IMR-90 (cell line): ENCODE results near the gene VPS8. TPM values are rescaled to one million over a fixed set of nuclear protein-coding genes. Genes with fewer than 3 reads are reported as not detected.
A peak's percentile ranks its signal among the peaks of the same experiment; 100 is the strongest.

Source experiments
- ATAC-seq: fragments of 200-7000 bp; cut with Tn5 transposase; 2 replicates; pipeline ENCODE4 v1.9.1; 2020; ENCODE audit warnings: low read depth, mild to moderate bottlenecking, moderate library complexity
- BruUV-seq: library from RNA; stranded (reverse); fragments of 400-500 nt; replicated peaks from 2 replicates; lab custom pipeline; 2021; lab: Mats Ljungman, UMichigan
- CTCF ChIA-PET: fragments of 300-600 bp; formaldehyde crosslinking; extraction: SDS; loops from one replicate; lab custom pipeline; 2021; ENCODE audit warnings: antibody characterized with exemption; lab: Yijun Ruan, JAX
- POLR2A ChIA-PET: fragments of 300-600 bp; sonication (Branson Sonifier 250); formaldehyde crosslinking; loops from one replicate; lab custom pipeline; 2022; ENCODE audit warnings: antibody characterized with exemption; ENCODE audit not compliant: unreplicated experiment; lab: Charles Lee
- DNase-seq: peaks from one replicate; pipeline ENCODE4 v3.0.0; 2013
- H2AFZ ChIP-seq: replicated peaks from 2 replicates; pipeline ENCODE3; 2013; ENCODE audit warnings: low read length, mild to moderate bottlenecking; ENCODE audit not compliant: poor library complexity
- H2AK5ac ChIP-seq: 2 replicates; pipeline ENCODE4 v1.6.1; 2013; ENCODE audit warnings: low read depth, low read length, inconsistent platforms
- H2AK9ac ChIP-seq: replicated peaks from 2 replicates; pipeline ENCODE3; 2013; ENCODE audit warnings: mild to moderate bottlenecking, low read depth, low read length, moderate library complexity; ENCODE audit not compliant: poor library complexity
- H2BK120ac ChIP-seq: 2 replicates; pipeline ENCODE4 v1.6.1; 2013; ENCODE audit warnings: low read depth, low read length, inconsistent platforms
- H2BK15ac ChIP-seq: 3 replicates; pipeline ENCODE4 v1.6.1; 2013; ENCODE audit warnings: low read depth, low read length, inconsistent platforms
- H2BK20ac ChIP-seq: 2 replicates; pipeline ENCODE4 v1.6.1; 2013; ENCODE audit warnings: low read depth, mild to moderate bottlenecking, inconsistent platforms, low read length, moderate library complexity
- H2BK5ac ChIP-seq: 2 replicates; pipeline ENCODE4 v1.6.1; 2013; ENCODE audit warnings: mild to moderate bottlenecking, low read depth, low read length, inconsistent platforms; ENCODE audit not compliant: poor library complexity, severe bottlenecking
- H3K14ac ChIP-seq: replicated peaks from 2 replicates; pipeline ENCODE4 v1.6.1; 2013; ENCODE audit warnings: low read depth, low read length, inconsistent platforms
- H3K18ac ChIP-seq: 2 replicates; pipeline ENCODE4 v1.6.1; 2013; ENCODE audit warnings: low read depth, low read length, control low read depth
- H3K23ac ChIP-seq: 2 replicates; pipeline ENCODE4 v1.6.1; 2013; ENCODE audit warnings: low read depth, low read length, inconsistent platforms
- H3K27ac ChIP-seq: 2 replicates; pipeline ENCODE4 v1.5.1; 2013; ENCODE audit warnings: mild to moderate bottlenecking, control low read depth, low read length; ENCODE audit not compliant: insufficient read depth
- H3K27me3 ChIP-seq: 2 replicates; pipeline ENCODE4 v1.6.1; 2013; ENCODE audit warnings: low read length; ENCODE audit not compliant: control insufficient read depth, insufficient read depth
- H3K36me3 ChIP-seq: 2 replicates; pipeline ENCODE4 v1.6.1; 2013; ENCODE audit warnings: low read length, mixed read lengths; ENCODE audit not compliant: control insufficient read depth, insufficient read depth
- H3K4ac ChIP-seq: 2 replicates; pipeline ENCODE4 v1.6.1; 2013; ENCODE audit warnings: low read depth, low read length, inconsistent platforms
- H3K4me1 ChIP-seq: 2 replicates; pipeline ENCODE4 v1.6.1; 2013; ENCODE audit warnings: low read length, mixed read lengths; ENCODE audit not compliant: control insufficient read depth, insufficient read depth
- H3K4me2 ChIP-seq: 2 replicates; pipeline ENCODE4 v1.6.1; 2013; ENCODE audit warnings: low read depth, mild to moderate bottlenecking, control low read depth, low read length, moderate library complexity
- H3K4me3 ChIP-seq: 2 replicates; pipeline ENCODE4 v1.5.1; 2013; ENCODE audit warnings: low read depth, mild to moderate bottlenecking, control low read depth, low read length, moderate library complexity; ENCODE audit not compliant: insufficient read depth
- H3K56ac ChIP-seq: 2 replicates; pipeline ENCODE4 v1.6.1; 2013; ENCODE audit warnings: low read length, inconsistent platforms; ENCODE audit not compliant: insufficient read depth; ENCODE audit errors: extremely low read depth
- H3K79me1 ChIP-seq, 2 experiments: 2 replicates each; pipeline ENCODE4 v1.6.1; 2013; ENCODE audit warnings: low read length in 2 of 2, inconsistent platforms in 1 of 2, low read depth in 1 of 2
- H3K9ac ChIP-seq: 2 replicates; pipeline ENCODE4 v1.6.1; 2013; ENCODE audit warnings: low read depth, low read length, control low read depth
- H3K9me1 ChIP-seq: 2 replicates; pipeline ENCODE4 v1.6.1; 2013; ENCODE audit warnings: low read length, inconsistent platforms; ENCODE audit not compliant: insufficient read depth
- H3K9me3 ChIP-seq: 2 replicates; pipeline ENCODE4 v1.6.1; 2013; ENCODE audit warnings: low read length; ENCODE audit not compliant: control insufficient read depth, insufficient read depth
- H4K20me1 ChIP-seq: 2 replicates; pipeline ENCODE4 v1.6.1; 2013; ENCODE audit warnings: low read length, inconsistent platforms; ENCODE audit not compliant: insufficient read depth
- H4K5ac ChIP-seq: 2 replicates; pipeline ENCODE4 v1.6.1; 2013; ENCODE audit warnings: mild to moderate bottlenecking, low read depth, low read length, control low read depth
- H4K8ac ChIP-seq, 2 experiments: 2 replicates each; pipeline ENCODE4 v1.6.1; 2013; ENCODE audit warnings: low read depth in 2 of 2, low read length in 2 of 2, control low read depth in 1 of 2, inconsistent platforms in 1 of 2
- H4K91ac ChIP-seq: 2 replicates; pipeline ENCODE4 v1.6.1; 2013; ENCODE audit warnings: low read depth, low read length, inconsistent platforms; ENCODE audit not compliant: insufficient read depth
- CEBPB ChIP-seq: IDR thresholded peaks from 2 replicates; pipeline ENCODE4 v1.6.1; 2012; ENCODE audit warnings: low read depth, low read length, improper control_type of control experiment
- CHD1 ChIP-seq: IDR thresholded peaks from 2 replicates; pipeline ENCODE4 v1.6.1; 2012; ENCODE audit warnings: low read depth, low read length, improper control_type of control experiment
- FOS ChIP-seq: fragments of 150-350 bp; IDR thresholded peaks from 2 replicates; pipeline ENCODE4 v1.6.1; 2016; ENCODE audit warnings: low read depth, low read length
- MAFK ChIP-seq: IDR thresholded peaks from 2 replicates; pipeline ENCODE4 v1.6.1; 2012; ENCODE audit warnings: low read depth, low read length, improper control_type of control experiment
- MAZ ChIP-seq: IDR thresholded peaks from 2 replicates; pipeline ENCODE4 v1.6.1; 2012; ENCODE audit warnings: low read depth, mild to moderate bottlenecking, low read length, improper control_type of control experiment, moderate library complexity, borderline replicate concordance
- MXI1 ChIP-seq: IDR thresholded peaks from 2 replicates; pipeline ENCODE4 v1.6.1; 2012; ENCODE audit warnings: low read depth, mild to moderate bottlenecking, low read length, moderate library complexity, borderline replicate concordance
- NFE2L2 ChIP-seq: fragments of 150-350 bp; IDR thresholded peaks from 2 replicates; pipeline ENCODE4 v1.6.1; 2016; ENCODE audit warnings: low read depth, mild to moderate bottlenecking, low read length
- POLR2A ChIP-seq: IDR thresholded peaks from 2 replicates; pipeline ENCODE4 v1.6.1; 2012; ENCODE audit warnings: mild to moderate bottlenecking, low read depth, low read length
- RCOR1 ChIP-seq: IDR thresholded peaks from 2 replicates; pipeline ENCODE4 v1.6.1; 2012; ENCODE audit warnings: mild to moderate bottlenecking, low read length, improper control_type of control experiment; ENCODE audit not compliant: insufficient replicate concordance
- RFX5 ChIP-seq: IDR thresholded peaks from 2 replicates; pipeline ENCODE4 v1.8.0; 2012; ENCODE audit warnings: low read depth, mild to moderate bottlenecking, low read length, moderate library complexity
- WGBS, 2 experiments: methylation state at CpG; one replicate each; pipeline versions ENCODE4 v1.1.5 to v1.1.7; 2013; ENCODE audit warnings: missing lambda C conversion rate in 2 of 2; ENCODE audit not compliant: insufficient read length in 1 of 2; ENCODE audit errors: extremely low coverage in 2 of 2; 5-methylcytosine and 5-hydroxymethylcytosine counted together
- dilution Hi-C: fragments of 300-500 bp; cut with HindIII; formaldehyde crosslinking; loops from one replicate; pipeline ENCODE4 v1.14.3; 2018; ENCODE audit warnings: low sequenced_read_pairs; ENCODE audit not compliant: unreplicated experiment
- in situ Hi-C: fragments of 300-500 bp; cut with MboI; formaldehyde crosslinking; loops from 3 replicates; pipeline ENCODE4 v1.14.3; 2019; ENCODE audit warnings: low sequenced_read_pairs, inconsistent platforms, mixed read lengths
- intact Hi-C: fragments of 100-400 bp; cut with micrococcal nuclease; formaldehyde crosslinking; loops from 2 replicates; pipeline ENCODE4 v1.10.0; 2022
- polyA plus RNA-seq, 3 experiments: library from polyadenylated mRNA; depleted of rRNA; stranded (reverse); fragments of >200 nt; gene quantifications; 2 replicates each; pipeline ENCODE4 v1.2.3, GENCODE V29; 2012; ENCODE audit warnings: low replicate concordance in 1 of 3
- total RNA-seq: library from RNA; depleted of rRNA; stranded (reverse); fragments of >200 nt; gene quantifications from 2 replicates; pipeline ENCODE4 v1.2.3, GENCODE V29; 2012
- TF ChIP-seq, protein P1 (sequence below): fragments of 150-350 bp; IDR thresholded peaks from 2 replicates; pipeline ENCODE4 v1.6.1; 2016; ENCODE audit warnings: low read depth, mild to moderate bottlenecking, low read length, moderate library complexity, borderline replicate concordance
- TF ChIP-seq, protein P2 (sequence below): fragments of 150-350 bp; IDR thresholded peaks from 2 replicates; pipeline ENCODE4 v1.6.1; 2017; ENCODE audit warnings: mild to moderate bottlenecking, antibody characterized with exemption, low read length, low read depth
- TF ChIP-seq, protein P3 (sequence below): conservative IDR thresholded peaks from 2 replicates; pipeline ENCODE4 v1.5.1; 2012; ENCODE audit warnings: mild to moderate bottlenecking, low read depth, low read length, improper control_type of control experiment

The VPS8 gene
- total and polyA plus RNA-seq, 2 of the 4 experiments (the other 2 are of a cell fraction) = 14.0 to 56.1 TPM

DNA sequence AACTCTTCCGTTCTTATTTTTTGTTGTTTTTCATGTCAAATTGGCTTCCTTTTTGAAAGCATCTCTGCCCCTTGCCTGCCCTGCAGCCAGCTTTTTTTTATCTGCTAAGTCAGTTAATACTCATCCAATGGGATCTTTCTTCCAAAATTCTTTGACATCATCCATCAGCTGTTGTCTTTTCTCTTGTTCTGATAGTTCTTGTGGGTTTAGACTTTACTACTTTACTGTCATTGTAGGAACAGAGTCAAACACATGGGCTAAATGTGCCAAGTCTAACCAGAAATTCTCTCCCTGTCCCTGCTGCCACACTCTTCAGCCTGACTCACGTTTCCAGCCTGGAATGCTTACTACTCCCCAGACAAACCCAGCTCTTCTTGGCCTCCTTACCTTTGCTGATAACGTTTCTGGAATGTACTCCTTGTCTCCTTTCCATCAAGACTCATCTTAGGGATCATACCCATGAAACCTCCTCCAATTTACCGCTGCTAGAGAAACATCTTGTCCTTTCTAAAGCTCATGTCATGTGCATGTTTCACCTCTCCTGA, 10.7 kb upstream of the VPS8 start:
- Histone ChIP-seq H2BK120ac (no peak overlapping the region), H4K91ac (no peak overlapping the region), H4K20me1 (no peaks in the 10 kb centered on the region), H4K5ac (no peak overlapping the region), H3K18ac (no peak overlapping the region), H2BK5ac (no peak overlapping the region), H3K23ac (no peak overlapping the region), H3K36me3 (no peaks in the 10 kb centered on the region), H3K4ac (0 out of 2 replicates have a peak overlapping the region, but pooled peaks have one; percentile 5), H4K8ac (no peak overlapping the region), H3K56ac (no peak overlapping the region), H2AFZ (no peak overlapping the region), H3K27me3 (peaks cover 2% of the 10 kb centered on the region; the same call in 1 of the 2 replicates), H3K14ac (0 out of 2 replicates have a peak overlapping the region, but pooled peaks have one; percentile 23), H2AK5ac (no peak overlapping the region), H2AK9ac (no peak overlapping the region), H3K79me1 (no peaks in the 10 kb centered on the region), H3K27ac (no peak overlapping the region), H2BK15ac (no peak overlapping the region), H3K4me2 (no peak overlapping the region), H3K9ac (no peak overlapping the region), H3K4me1 (0 out of 2 replicates have a peak, but pooled peaks cover 2% of the 10 kb centered on the region), H3K4me3 (no peak overlapping the region), H3K9me3 (no peaks in the 10 kb centered on the region), H3K9me1 (no peaks in the 10 kb centered on the region), H2BK20ac (no peak overlapping the region)
- DNase-seq (no peak), ATAC-seq (peak; percentile 27; the same call in 1 of the 2 replicates)
- ChIA-PET CTCF (interaction anchor here (0.8 to 0.9 kb wide), 2 partner anchors 11 to 19 kb away, joined by 3 to 5 read pairs; partner anchors contain the start of gene VPS8), POLR2A (no interaction called here)
- intact Hi-C loops (loop anchor here (5.0 kb wide), 1 partner anchor 429 kb away; no protein-coding TSS in a partner anchor), dilution Hi-C loops (no loop called here), in situ Hi-C loops (loop anchor here (10.0 kb wide), 1 partner anchor 427 kb away; the partner anchor contains the start of gene THPO)
- no TSS peak for BruUV-seq
- 42 to 100% methylated on average over 1 to 4 of the region's 4 CpGs for WGBS, 2 experiments
- TF ChIP-seq NFE2L2 (no peak), MXI1 (no peak), MAZ (no peak), MAFK (no peak), CEBPB (no peak), RFX5 (no peak), RCOR1 (no peak), POLR2A (no peak), CHD1 (no peak), FOS (no peak)
- TF ChIP-seq, protein P1, sequence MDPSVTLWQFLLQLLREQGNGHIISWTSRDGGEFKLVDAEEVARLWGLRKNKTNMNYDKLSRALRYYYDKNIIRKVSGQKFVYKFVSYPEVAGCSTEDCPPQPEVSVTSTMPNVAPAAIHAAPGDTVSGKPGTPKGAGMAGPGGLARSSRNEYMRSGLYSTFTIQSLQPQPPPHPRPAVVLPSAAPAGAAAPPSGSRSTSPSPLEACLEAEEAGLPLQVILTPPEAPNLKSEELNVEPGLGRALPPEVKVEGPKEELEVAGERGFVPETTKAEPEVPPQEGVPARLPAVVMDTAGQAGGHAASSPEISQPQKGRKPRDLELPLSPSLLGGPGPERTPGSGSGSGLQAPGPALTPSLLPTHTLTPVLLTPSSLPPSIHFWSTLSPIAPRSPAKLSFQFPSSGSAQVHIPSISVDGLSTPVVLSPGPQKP = no peak
- TF ChIP-seq, protein P2, sequence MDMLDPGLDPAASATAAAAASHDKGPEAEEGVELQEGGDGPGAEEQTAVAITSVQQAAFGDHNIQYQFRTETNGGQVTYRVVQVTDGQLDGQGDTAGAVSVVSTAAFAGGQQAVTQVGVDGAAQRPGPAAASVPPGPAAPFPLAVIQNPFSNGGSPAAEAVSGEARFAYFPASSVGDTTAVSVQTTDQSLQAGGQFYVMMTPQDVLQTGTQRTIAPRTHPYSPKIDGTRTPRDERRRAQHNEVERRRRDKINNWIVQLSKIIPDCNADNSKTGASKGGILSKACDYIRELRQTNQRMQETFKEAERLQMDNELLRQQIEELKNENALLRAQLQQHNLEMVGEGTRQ = no peak
- TF ChIP-seq, protein P3, sequence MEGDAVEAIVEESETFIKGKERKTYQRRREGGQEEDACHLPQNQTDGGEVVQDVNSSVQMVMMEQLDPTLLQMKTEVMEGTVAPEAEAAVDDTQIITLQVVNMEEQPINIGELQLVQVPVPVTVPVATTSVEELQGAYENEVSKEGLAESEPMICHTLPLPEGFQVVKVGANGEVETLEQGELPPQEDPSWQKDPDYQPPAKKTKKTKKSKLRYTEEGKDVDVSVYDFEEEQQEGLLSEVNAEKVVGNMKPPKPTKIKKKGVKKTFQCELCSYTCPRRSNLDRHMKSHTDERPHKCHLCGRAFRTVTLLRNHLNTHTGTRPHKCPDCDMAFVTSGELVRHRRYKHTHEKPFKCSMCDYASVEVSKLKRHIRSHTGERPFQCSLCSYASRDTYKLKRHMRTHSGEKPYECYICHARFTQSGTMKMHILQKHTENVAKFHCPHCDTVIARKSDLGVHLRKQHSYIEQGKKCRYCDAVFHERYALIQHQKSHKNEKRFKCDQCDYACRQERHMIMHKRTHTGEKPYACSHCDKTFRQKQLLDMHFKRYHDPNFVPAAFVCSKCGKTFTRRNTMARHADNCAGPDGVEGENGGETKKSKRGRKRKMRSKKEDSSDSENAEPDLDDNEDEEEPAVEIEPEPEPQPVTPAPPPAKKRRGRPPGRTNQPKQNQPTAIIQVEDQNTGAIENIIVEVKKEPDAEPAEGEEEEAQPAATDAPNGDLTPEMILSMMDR = no peak
